Measurements from ENCODE around the gene GUK1.

- TF ChIP-seq CTCF (conservative IDR thresholded peaks at IDR 0.05; ENCODE audit: low read depth in 2 of 2) (no peak), POLR2AphosphoS5 (IDR thresholded peaks at IDR 0.05; ENCODE audit: low read depth) (no peak), CREB1 (CRISPR knock-in tag; IDR thresholded peaks at IDR 0.05; ENCODE audit: low read depth) (no peak)
These were observed 16.6 kb upstream of the GUK1 start for GRCh38 chr1:228123505-228123904.

Data from GM23338 (cell line).